ENCODE results near the gene EFHD2. TPM values are rescaled to one million over a fixed set of nuclear protein-coding genes. Genes with fewer than 3 reads are reported as not detected.
A peak's percentile ranks its signal among the peaks of the same experiment; 100 is the strongest.

The EFHD2 gene
- total RNA-seq, 2 donors from 2014 or later = 36.7 to 47.6 TPM

DNA sequence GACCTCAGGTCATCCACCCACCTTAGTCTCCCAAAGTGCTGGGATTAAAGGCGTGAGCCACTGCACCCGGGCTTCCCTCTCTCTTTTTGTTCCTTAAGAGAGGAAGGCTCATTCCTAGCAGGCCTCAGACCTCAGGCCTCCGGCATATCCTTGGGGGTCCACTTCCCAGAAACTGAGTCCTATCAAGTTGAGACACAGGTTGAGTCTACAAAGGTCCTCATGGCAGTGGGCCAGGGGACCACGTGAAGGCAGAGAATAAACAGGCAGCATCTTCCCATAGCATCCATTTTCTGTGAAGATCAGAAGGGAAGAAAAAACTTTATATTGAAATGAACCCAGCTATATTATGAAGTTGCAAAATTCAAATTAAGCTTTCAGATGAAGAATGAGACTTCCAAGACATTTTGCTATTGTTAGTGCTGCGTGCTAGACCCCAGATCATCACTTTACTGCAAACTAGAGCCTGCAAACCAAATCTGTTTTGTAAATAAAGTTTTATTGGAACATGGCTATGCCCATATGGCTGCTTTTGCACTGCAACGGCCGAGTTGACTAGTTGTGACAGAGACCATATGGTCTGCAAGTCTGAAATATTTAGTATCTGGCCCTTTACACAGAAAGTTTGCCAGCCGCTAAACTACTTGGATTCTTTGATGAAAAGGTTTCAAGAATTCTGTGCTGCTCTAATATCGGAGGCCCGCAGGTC, 43.3 kb downstream of the EFHD2 start:
- H3K36me3 Mint-ChIP-seq (ENCODE audit: low read depth) = no peaks in the 10 kb centered on the region
- Histone ChIP-seq H3K27ac (ENCODE audit: low read depth, low read length) (no peak overlapping the region), H3K4me3 (ENCODE audit: low read length) (no peak overlapping the region), H3K27me3 (ENCODE audit: control insufficient read depth, insufficient read depth, low read length, poor library complexity, severe bottlenecking) (no peaks in the 10 kb centered on the region), H3K9ac (ENCODE audit: extremely low read depth, low read length, poor library complexity, severe bottlenecking) (peak overlapping the region; percentile 15), H3K9me3 (ENCODE audit: control insufficient read depth, low read length) (no peaks in the 10 kb centered on the region), H3K4me1 (ENCODE audit: control insufficient read depth, insufficient read depth, low read length) (no peaks in the 10 kb centered on the region), H3K36me3 (ENCODE audit: control insufficient read depth, insufficient read depth, low read length) (no peaks in the 10 kb centered on the region)
- no peak overlapping the region for H3K27ac Mint-ChIP-seq
- H3K4me3 Mint-ChIP-seq = no peak overlapping the region
- H3K27me3 Mint-ChIP-seq (ENCODE audit: insufficient read depth) = no peaks in the 10 kb centered on the region
- WGBS, 2 experiments (ENCODE audit: insufficient coverage in 1 of 2, insufficient read length in 1 of 2) = 90 to 94% methylated on average over 9 to 10 of the region's 10 CpGs
- peaks cover 13% of the 10 kb centered on the region for H3K4me1 Mint-ChIP-seq
- H3K9me3 Mint-ChIP-seq = peaks cover 5% of the 10 kb centered on the region
- no peak for DNase-seq
- TF ChIP-seq, protein P1, sequence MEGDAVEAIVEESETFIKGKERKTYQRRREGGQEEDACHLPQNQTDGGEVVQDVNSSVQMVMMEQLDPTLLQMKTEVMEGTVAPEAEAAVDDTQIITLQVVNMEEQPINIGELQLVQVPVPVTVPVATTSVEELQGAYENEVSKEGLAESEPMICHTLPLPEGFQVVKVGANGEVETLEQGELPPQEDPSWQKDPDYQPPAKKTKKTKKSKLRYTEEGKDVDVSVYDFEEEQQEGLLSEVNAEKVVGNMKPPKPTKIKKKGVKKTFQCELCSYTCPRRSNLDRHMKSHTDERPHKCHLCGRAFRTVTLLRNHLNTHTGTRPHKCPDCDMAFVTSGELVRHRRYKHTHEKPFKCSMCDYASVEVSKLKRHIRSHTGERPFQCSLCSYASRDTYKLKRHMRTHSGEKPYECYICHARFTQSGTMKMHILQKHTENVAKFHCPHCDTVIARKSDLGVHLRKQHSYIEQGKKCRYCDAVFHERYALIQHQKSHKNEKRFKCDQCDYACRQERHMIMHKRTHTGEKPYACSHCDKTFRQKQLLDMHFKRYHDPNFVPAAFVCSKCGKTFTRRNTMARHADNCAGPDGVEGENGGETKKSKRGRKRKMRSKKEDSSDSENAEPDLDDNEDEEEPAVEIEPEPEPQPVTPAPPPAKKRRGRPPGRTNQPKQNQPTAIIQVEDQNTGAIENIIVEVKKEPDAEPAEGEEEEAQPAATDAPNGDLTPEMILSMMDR (conservative IDR thresholded peaks at IDR 0.05) = no peak

DNA sequence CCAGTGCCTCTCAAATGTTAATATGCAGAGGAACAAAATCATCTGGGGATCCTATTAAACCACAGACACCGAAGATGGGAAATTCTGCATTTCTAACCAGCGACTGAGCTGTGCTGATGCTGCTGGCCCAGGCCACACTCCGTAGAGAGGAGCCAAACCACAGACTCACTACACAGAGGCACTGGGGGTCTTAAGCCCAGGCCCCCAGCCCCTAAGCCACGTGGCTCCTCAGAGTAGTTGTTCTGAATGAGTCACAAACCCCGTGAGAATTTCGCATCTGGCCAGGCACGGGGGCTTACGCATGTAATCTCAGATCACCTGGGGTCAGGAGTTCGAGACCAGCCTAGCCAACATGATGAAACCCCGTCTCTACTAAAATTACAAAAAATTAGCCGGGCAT, 44.0 kb downstream of the EFHD2 start:
- Histone ChIP-seq H3K9ac (ENCODE audit: extremely low read depth, low read length, poor library complexity, severe bottlenecking) (no peak overlapping the region), H3K4me3 (ENCODE audit: low read length) (no peak overlapping the region), H3K36me3 (ENCODE audit: control insufficient read depth, insufficient read depth, low read length) (no peaks in the 10 kb centered on the region), H3K4me1 (ENCODE audit: control insufficient read depth, insufficient read depth, low read length) (no peaks in the 10 kb centered on the region), H3K27me3 (ENCODE audit: control insufficient read depth, insufficient read depth, low read length, poor library complexity, severe bottlenecking) (no peaks in the 10 kb centered on the region), H3K27ac (ENCODE audit: low read depth, low read length) (no peak overlapping the region), H3K9me3 (ENCODE audit: control insufficient read depth, low read length) (no peaks in the 10 kb centered on the region)
- 84 to 88% methylated on average over 11 of the region's 11 CpGs for WGBS, 2 experiments (ENCODE audit: insufficient coverage in 1 of 2, insufficient read length in 1 of 2)
- no peak overlapping the region for H3K27ac Mint-ChIP-seq
- H3K4me1 Mint-ChIP-seq = peaks cover 13% of the 10 kb centered on the region
- H3K4me3 Mint-ChIP-seq = no peak overlapping the region
- no peaks in the 10 kb centered on the region for H3K36me3 Mint-ChIP-seq (ENCODE audit: low read depth)
- TF ChIP-seq, protein P1 (conservative IDR thresholded peaks at IDR 0.05) = no peak
- no peaks in the 10 kb centered on the region for H3K27me3 Mint-ChIP-seq (ENCODE audit: insufficient read depth)
- no peak for DNase-seq
- H3K9me3 Mint-ChIP-seq = peaks cover 5% of the 10 kb centered on the region

DNA sequence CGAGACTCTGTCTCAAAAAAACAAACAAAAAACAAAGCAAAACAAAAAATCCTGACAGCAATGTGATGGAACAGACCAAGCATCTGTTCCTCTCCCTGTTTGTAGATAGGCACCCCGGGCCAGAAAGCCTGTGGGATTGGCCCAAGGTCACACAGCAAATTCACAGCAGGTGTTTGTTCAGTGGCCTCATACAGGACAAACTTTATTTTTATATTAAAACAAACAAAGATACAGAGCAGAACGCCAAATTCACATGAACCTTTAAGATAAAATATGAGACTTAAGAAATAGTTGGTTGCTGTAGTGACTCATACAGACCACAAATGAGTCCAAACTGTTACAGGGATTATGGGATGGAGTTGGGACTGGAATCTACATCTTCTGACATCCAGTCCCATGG, 44.6 kb downstream of the EFHD2 start:
- H3K9ac ChIP-seq (ENCODE audit: extremely low read depth, low read length, poor library complexity, severe bottlenecking) = no peak overlapping the region
- no peaks in the 10 kb centered on the region for H3K27me3 Mint-ChIP-seq (ENCODE audit: insufficient read depth)
- no peak for DNase-seq
- no peak overlapping the region for H3K4me3 ChIP-seq (ENCODE audit: low read length)
- H3K27ac Mint-ChIP-seq = no peak overlapping the region
- H3K36me3 ChIP-seq (ENCODE audit: control insufficient read depth, insufficient read depth, low read length) = no peaks in the 10 kb centered on the region
- H3K27me3 ChIP-seq (ENCODE audit: control insufficient read depth, insufficient read depth, low read length, poor library complexity, severe bottlenecking) = no peaks in the 10 kb centered on the region
- TF ChIP-seq, protein P1 (conservative IDR thresholded peaks at IDR 0.05) = no peak
- H3K9me3 Mint-ChIP-seq = peaks cover 5% of the 10 kb centered on the region
- no peak overlapping the region for H3K4me3 Mint-ChIP-seq
- WGBS, 2 experiments (ENCODE audit: insufficient coverage in 1 of 2, insufficient read length in 1 of 2) = 87% methylated on average over 3 of the region's 3 CpGs; no CpG with 5 or more reads in 1 of the 2 experiments
- H3K9me3 ChIP-seq (ENCODE audit: control insufficient read depth, low read length) = no peaks in the 10 kb centered on the region
- H3K27ac ChIP-seq (ENCODE audit: low read depth, low read length) = no peak overlapping the region
- no peaks in the 10 kb centered on the region for H3K4me1 ChIP-seq (ENCODE audit: control insufficient read depth, insufficient read depth, low read length)
- no peaks in the 10 kb centered on the region for H3K36me3 Mint-ChIP-seq (ENCODE audit: low read depth)
- peaks cover 13% of the 10 kb centered on the region for H3K4me1 Mint-ChIP-seq
